ENCODE measurements around the gene ABCA8. TPM values are rescaled to one million over a fixed set of nuclear protein-coding genes. Genes with fewer than 3 reads are reported as not detected.

Gene ABCA8
- total RNA-seq, 4 donors from 2014 or later: 81.0 to 137 (median 97.9) TPM

GRCh38 chr17:68943123-68943811 lies 11.9 kb downstream of the ABCA8 start:
- no peak for TF ChIP-seq CTCF (IDR thresholded peaks at IDR 0.05; ENCODE audit: low read depth)

- no peak for TF ChIP-seq CTCF (IDR thresholded peaks at IDR 0.05; ENCODE audit: low read depth)
These were observed 12.8 kb downstream of the ABCA8 start for GRCh38 chr17:68942389-68942788.

- TF ChIP-seq CTCF (IDR thresholded peaks at IDR 0.05; ENCODE audit: low read depth): no peak
These were observed 13.4 kb downstream of the ABCA8 start for GRCh38 chr17:68941761-68942160.

- no peak for TF ChIP-seq CTCF (IDR thresholded peaks at IDR 0.05; ENCODE audit: low read depth)
These were observed 16.0 kb downstream of the ABCA8 start for GRCh38 chr17:68939195-68939594.

GRCh38 chr17:68937890-68938514 lies 17.2 kb downstream of the ABCA8 start:
- no peak for TF ChIP-seq CTCF (IDR thresholded peaks at IDR 0.05; ENCODE audit: low read depth)

GRCh38 chr17:68927516-68927915 lies 27.7 kb downstream of the ABCA8 start:
- TF ChIP-seq CTCF (IDR thresholded peaks at IDR 0.05; ENCODE audit: low read depth): no peak

GRCh38 chr17:68924793-68925720 lies 30.1 kb downstream of the ABCA8 start:
- TF ChIP-seq CTCF (IDR thresholded peaks at IDR 0.05; ENCODE audit: low read depth): no peak
